ENCODE results near the gene AK8. TPM values are rescaled to one million over a fixed set of nuclear protein-coding genes. Genes with fewer than 3 reads are reported as not detected.

The AK8 gene
- total and polyA plus RNA-seq, 2 experiments from 2014 or later: 0.14 to 0.78 TPM

DNA sequence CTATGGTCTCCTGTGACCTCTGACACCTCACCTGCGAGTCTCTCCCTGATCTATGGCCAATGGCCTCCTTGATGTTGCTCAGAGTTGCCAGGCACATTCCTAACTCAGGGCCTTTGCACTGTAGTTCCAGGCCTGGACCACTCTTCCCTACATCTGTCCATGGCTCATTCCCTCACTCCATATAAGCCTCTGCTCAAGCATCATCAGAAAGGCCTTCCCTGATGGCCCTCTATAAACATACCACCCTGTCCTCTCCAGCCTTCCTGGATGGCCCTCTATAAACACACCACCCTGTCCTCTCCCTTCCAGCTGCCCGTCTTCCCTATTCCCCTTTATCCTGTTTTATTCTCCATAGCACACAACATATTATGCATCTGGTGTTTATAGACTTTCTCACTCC, 105.0 kb downstream of the AK8 start:
- Mint-ChIP-seq H3K27ac (no peak overlapping the region), H3K27me3 (ENCODE audit: insufficient read depth, low read depth, poor library complexity) (peaks cover 16% of the 10 kb centered on the region), H3K36me3 (ENCODE audit: low read depth) (peaks cover 9% of the 10 kb centered on the region), H3K4me3 (no peak overlapping the region), H3K9me3 (peaks cover 19% of the 10 kb centered on the region), H3K4me1 (peaks cover 2% of the 10 kb centered on the region; the same call in 1 of the 3 replicates)
- no peaks in the 10 kb centered on the region; the same call in 1 of the 2 replicates for H3K27me3 ChIP-seq (ENCODE audit: insufficient read depth)
- DNase-seq (ENCODE audit: low spot score) (no peak), ATAC-seq (no peak)
- H3K79me2 ChIP-seq (replicated peaks; ENCODE audit: insufficient read depth): no peaks in the 10 kb centered on the region
- H2AFZ ChIP-seq: no peak overlapping the region
- no peaks in the 10 kb centered on the region for H3K36me3 ChIP-seq (ENCODE audit: insufficient read depth)
- H3K4me3 ChIP-seq: no peak overlapping the region
- H3K4me1 ChIP-seq (ENCODE audit: insufficient read depth): peaks cover 5% of the 10 kb centered on the region
- 0 out of 2 replicates have a peak, but pooled peaks cover 7% of the 10 kb centered on the region for H3F3A ChIP-seq (replicated peaks; ENCODE audit: low read depth)
- peaks cover 6% of the 10 kb centered on the region; the same call in 1 of the 2 replicates for H3K9me2 ChIP-seq (ENCODE audit: insufficient read depth)
- no peak overlapping the region for H3K4me2 ChIP-seq
- no peaks in the 10 kb centered on the region for H4K20me1 ChIP-seq (replicated peaks; ENCODE audit: insufficient read depth)
- H3K27ac ChIP-seq (ENCODE audit: low read depth): no peak overlapping the region
- TF ChIP-seq, protein P1, sequence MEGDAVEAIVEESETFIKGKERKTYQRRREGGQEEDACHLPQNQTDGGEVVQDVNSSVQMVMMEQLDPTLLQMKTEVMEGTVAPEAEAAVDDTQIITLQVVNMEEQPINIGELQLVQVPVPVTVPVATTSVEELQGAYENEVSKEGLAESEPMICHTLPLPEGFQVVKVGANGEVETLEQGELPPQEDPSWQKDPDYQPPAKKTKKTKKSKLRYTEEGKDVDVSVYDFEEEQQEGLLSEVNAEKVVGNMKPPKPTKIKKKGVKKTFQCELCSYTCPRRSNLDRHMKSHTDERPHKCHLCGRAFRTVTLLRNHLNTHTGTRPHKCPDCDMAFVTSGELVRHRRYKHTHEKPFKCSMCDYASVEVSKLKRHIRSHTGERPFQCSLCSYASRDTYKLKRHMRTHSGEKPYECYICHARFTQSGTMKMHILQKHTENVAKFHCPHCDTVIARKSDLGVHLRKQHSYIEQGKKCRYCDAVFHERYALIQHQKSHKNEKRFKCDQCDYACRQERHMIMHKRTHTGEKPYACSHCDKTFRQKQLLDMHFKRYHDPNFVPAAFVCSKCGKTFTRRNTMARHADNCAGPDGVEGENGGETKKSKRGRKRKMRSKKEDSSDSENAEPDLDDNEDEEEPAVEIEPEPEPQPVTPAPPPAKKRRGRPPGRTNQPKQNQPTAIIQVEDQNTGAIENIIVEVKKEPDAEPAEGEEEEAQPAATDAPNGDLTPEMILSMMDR (conservative IDR thresholded peaks at IDR 0.05; ENCODE audit: low read depth in 2 of 2): no peak
- TF ChIP-seq ZNF114 (CRISPR knock-in tag; IDR thresholded peaks at IDR 0.05): no peak
- TF ChIP-seq NANOG (IDR thresholded peaks at IDR 0.05; ENCODE audit: borderline replicate concordance): no peak
- TF ChIP-seq EZH2phosphoT487 (IDR thresholded peaks at IDR 0.05; ENCODE audit: unreplicated experiment): no peak
- no peak for TF ChIP-seq POLR2AphosphoS5 (IDR thresholded peaks at IDR 0.05; ENCODE audit: low read depth)
- TF ChIP-seq JUNB (IDR thresholded peaks at IDR 0.05; ENCODE audit: unreplicated experiment): no peak
- TF ChIP-seq, protein P2, sequence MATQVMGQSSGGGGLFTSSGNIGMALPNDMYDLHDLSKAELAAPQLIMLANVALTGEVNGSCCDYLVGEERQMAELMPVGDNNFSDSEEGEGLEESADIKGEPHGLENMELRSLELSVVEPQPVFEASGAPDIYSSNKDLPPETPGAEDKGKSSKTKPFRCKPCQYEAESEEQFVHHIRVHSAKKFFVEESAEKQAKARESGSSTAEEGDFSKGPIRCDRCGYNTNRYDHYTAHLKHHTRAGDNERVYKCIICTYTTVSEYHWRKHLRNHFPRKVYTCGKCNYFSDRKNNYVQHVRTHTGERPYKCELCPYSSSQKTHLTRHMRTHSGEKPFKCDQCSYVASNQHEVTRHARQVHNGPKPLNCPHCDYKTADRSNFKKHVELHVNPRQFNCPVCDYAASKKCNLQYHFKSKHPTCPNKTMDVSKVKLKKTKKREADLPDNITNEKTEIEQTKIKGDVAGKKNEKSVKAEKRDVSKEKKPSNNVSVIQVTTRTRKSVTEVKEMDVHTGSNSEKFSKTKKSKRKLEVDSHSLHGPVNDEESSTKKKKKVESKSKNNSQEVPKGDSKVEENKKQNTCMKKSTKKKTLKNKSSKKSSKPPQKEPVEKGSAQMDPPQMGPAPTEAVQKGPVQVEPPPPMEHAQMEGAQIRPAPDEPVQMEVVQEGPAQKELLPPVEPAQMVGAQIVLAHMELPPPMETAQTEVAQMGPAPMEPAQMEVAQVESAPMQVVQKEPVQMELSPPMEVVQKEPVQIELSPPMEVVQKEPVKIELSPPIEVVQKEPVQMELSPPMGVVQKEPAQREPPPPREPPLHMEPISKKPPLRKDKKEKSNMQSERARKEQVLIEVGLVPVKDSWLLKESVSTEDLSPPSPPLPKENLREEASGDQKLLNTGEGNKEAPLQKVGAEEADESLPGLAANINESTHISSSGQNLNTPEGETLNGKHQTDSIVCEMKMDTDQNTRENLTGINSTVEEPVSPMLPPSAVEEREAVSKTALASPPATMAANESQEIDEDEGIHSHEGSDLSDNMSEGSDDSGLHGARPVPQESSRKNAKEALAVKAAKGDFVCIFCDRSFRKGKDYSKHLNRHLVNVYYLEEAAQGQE (IDR thresholded peaks at IDR 0.05; ENCODE audit: unreplicated experiment): no peak
- TF ChIP-seq, protein P3, sequence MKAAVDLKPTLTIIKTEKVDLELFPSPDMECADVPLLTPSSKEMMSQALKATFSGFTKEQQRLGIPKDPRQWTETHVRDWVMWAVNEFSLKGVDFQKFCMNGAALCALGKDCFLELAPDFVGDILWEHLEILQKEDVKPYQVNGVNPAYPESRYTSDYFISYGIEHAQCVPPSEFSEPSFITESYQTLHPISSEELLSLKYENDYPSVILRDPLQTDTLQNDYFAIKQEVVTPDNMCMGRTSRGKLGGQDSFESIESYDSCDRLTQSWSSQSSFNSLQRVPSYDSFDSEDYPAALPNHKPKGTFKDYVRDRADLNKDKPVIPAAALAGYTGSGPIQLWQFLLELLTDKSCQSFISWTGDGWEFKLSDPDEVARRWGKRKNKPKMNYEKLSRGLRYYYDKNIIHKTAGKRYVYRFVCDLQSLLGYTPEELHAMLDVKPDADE (IDR thresholded peaks at IDR 0.05): no peak
- no peak for TF ChIP-seq EZH2 (IDR thresholded peaks at IDR 0.05; ENCODE audit: low read depth, unreplicated experiment)
- TF ChIP-seq ZNF331 (CRISPR knock-in tag; IDR thresholded peaks at IDR 0.05; ENCODE audit: low read depth): no peak
- TF ChIP-seq STAT1 (IDR thresholded peaks at IDR 0.05; ENCODE audit: unreplicated experiment): no peak
- no peak for TF ChIP-seq CREB1 (CRISPR knock-in tag; IDR thresholded peaks at IDR 0.05; ENCODE audit: low read depth)
- TF ChIP-seq, protein P4, sequence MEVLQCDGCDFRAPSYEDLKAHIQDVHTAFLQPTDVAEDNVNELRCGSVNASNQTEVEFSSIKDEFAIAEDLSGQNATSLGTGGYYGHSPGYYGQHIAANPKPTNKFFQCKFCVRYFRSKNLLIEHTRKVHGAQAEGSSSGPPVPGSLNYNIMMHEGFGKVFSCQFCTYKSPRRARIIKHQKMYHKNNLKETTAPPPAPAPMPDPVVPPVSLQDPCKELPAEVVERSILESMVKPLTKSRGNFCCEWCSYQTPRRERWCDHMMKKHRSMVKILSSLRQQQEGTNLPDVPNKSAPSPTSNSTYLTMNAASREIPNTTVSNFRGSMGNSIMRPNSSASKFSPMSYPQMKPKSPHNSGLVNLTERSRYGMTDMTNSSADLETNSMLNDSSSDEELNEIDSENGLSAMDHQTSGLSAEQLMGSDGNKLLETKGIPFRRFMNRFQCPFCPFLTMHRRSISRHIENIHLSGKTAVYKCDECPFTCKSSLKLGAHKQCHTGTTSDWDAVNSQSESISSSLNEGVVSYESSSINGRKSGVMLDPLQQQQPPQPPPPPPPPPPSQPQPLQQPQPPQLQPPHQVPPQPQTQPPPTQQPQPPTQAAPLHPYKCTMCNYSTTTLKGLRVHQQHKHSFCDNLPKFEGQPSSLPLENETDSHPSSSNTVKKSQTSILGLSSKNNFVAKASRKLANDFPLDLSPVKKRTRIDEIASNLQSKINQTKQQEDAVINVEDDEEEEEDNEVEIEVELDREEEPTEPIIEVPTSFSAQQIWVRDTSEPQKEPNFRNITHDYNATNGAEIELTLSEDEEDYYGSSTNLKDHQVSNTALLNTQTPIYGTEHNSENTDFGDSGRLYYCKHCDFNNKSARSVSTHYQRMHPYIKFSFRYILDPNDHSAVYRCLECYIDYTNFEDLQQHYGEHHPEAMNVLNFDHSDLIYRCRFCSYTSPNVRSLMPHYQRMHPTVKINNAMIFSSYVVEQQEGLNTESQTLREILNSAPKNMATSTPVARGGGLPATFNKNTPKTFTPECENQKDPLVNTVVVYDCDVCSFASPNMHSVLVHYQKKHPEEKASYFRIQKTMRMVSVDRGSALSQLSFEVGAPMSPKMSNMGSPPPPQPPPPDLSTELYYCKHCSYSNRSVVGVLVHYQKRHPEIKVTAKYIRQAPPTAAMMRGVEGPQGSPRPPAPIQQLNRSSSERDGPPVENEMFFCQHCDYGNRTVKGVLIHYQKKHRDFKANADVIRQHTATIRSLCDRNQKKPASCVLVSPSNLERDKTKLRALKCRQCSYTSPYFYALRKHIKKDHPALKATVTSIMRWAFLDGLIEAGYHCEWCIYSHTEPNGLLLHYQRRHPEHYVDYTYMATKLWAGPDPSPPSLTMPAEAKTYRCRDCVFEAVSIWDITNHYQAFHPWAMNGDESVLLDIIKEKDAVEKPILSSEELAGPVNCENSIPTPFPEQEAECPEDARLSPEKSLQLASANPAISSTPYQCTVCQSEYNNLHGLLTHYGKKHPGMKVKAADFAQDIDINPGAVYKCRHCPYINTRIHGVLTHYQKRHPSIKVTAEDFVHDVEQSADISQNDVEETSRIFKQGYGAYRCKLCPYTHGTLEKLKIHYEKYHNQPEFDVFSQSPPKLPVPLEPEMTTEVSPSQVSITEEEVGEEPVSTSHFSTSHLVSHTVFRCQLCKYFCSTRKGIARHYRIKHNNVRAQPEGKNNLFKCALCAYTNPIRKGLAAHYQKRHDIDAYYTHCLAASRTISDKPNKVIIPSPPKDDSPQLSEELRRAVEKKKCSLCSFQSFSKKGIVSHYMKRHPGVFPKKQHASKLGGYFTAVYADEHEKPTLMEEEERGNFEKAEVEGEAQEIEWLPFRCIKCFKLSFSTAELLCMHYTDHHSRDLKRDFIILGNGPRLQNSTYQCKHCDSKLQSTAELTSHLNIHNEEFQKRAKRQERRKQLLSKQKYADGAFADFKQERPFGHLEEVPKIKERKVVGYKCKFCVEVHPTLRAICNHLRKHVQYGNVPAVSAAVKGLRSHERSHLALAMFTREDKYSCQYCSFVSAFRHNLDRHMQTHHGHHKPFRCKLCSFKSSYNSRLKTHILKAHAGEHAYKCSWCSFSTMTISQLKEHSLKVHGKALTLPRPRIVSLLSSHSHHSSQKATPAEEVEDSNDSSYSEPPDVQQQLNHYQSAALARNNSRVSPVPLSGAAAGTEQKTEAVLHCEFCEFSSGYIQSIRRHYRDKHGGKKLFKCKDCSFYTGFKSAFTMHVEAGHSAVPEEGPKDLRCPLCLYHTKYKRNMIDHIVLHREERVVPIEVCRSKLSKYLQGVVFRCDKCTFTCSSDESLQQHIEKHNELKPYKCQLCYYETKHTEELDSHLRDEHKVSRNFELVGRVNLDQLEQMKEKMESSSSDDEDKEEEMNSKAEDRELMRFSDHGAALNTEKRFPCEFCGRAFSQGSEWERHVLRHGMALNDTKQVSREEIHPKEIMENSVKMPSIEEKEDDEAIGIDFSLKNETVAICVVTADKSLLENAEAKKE (CRISPR knock-in tag; IDR thresholded peaks at IDR 0.05): no peak

Data from GM23338 (cell line).